ENCODE data around the gene TPSB2. TPM values are rescaled to one million over a fixed set of nuclear protein-coding genes. Genes with fewer than 3 reads are reported as not detected.

The TPSB2 gene
- total RNA-seq, 4 donors from 2014 or later: 4.1 to 108 (median 29.0) TPM

- H3K27me3 ChIP-seq: no peaks in the 10 kb centered on the region
- no peak overlapping the region for H3K27ac ChIP-seq
- no peak overlapping the region for H3K4me3 ChIP-seq
- H3K36me3 ChIP-seq: no peaks in the 10 kb centered on the region
- intact Hi-C loops (cut with DNase I; ENCODE audit: low total_unique reads): no loop called here
- H3K9me3 ChIP-seq: no peaks in the 10 kb centered on the region
- no peak for TF ChIP-seq CTCF (IDR thresholded peaks at IDR 0.05)
- TF ChIP-seq POLR2A (IDR thresholded peaks at IDR 0.05): no peak
- no peak for DNase-seq
- no peaks in the 10 kb centered on the region for H3K4me1 ChIP-seq
These were observed 11.7 kb downstream of the TPSB2 start for GRCh38 chr16:1218061-1218929.

GRCh38 chr16:1217526-1217925 lies 12.5 kb downstream of the TPSB2 start:
- no peak for DNase-seq
- intact Hi-C loops (cut with DNase I; ENCODE audit: low total_unique reads): no loop called here
- Histone ChIP-seq H3K9me3 (no peaks in the 10 kb centered on the region), H3K27me3 (no peaks in the 10 kb centered on the region), H3K36me3 (no peaks in the 10 kb centered on the region), H3K4me3 (no peak overlapping the region), H3K27ac (no peak overlapping the region), H3K4me1 (no peaks in the 10 kb centered on the region)
- TF ChIP-seq CTCF (IDR thresholded peaks at IDR 0.05): no peak
- no peak for TF ChIP-seq POLR2A (IDR thresholded peaks at IDR 0.05)

- no peak for DNase-seq
- H3K9me3 ChIP-seq: no peaks in the 10 kb centered on the region
- H3K4me3 ChIP-seq: no peak overlapping the region
- no peaks in the 10 kb centered on the region for H3K27me3 ChIP-seq
- H3K27ac ChIP-seq: no peak overlapping the region
- TF ChIP-seq CTCF (IDR thresholded peaks at IDR 0.05) (no peak), POLR2A (IDR thresholded peaks at IDR 0.05) (no peak)
- no peaks in the 10 kb centered on the region for H3K36me3 ChIP-seq
- intact Hi-C loops (cut with DNase I; ENCODE audit: low total_unique reads): no loop called here
- H3K4me1 ChIP-seq: no peaks in the 10 kb centered on the region
These were observed 13.1 kb downstream of the TPSB2 start for GRCh38 chr16:1216681-1217400.

DNA sequence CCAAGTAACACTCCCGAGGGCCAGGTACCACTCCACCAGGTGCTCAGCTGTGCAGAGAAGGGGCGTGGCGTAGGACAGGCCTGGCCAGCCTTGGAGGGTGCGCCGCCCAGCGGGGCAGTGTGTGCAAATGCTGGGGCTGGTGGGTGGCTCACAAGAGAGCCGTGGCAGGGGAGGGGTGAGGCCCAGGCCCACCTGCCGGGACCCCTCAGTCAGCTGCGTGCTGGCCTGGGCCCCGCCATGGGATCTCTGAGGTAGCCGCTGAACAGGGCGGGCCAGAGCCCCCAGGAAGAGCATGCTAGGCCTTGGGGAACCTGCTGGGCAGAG lies 13.7 kb downstream of the TPSB2 start:
- intact Hi-C loops (cut with DNase I; ENCODE audit: low total_unique reads): no loop called here
- H3K36me3 ChIP-seq: no peaks in the 10 kb centered on the region
- TF ChIP-seq CTCF (IDR thresholded peaks at IDR 0.05): no peak
- TF ChIP-seq POLR2A (IDR thresholded peaks at IDR 0.05): no peak

More for the DNA sequence above, 13.7 kb downstream of the TPSB2 start:
- Histone ChIP-seq H3K27me3 (no peaks in the 10 kb centered on the region), H3K4me1 (no peaks in the 10 kb centered on the region), H3K4me3 (no peak overlapping the region), H3K9me3 (no peaks in the 10 kb centered on the region), H3K27ac (no peak overlapping the region)
- DNase-seq: no peak
